Prostate gland (tissue), 2 donors: ENCODE measurements around the gene PIK3CG. TPM values are rescaled to one million over a fixed set of nuclear protein-coding genes. Genes with fewer than 3 reads are reported as not detected.

ENCODE experiments used
- DNase-seq: peaks from one replicate; pipeline ENCODE4 v3.0.0-alpha.2; 2019; ENCODE audit warnings: low spot score
- H3K27ac ChIP-seq, 2 donors: fragments of 200-600 bp; sonication (generic); 2 replicates each; pipeline ENCODE4 v1.5.1; 2017 to 2019
- H3K27me3 ChIP-seq: fragments of 200-600 bp; sonication (generic); replicated peaks from 2 replicates; pipeline ENCODE4 v1.5.1; 2019; ENCODE audit not compliant: insufficient read depth
- H3K36me3 ChIP-seq, 2 donors: fragments of 200-600 bp; sonication (generic); 1 replicate in 1 of 2; 2 replicates in 1 of 2; pipeline versions ENCODE4 v1.5.1 to v1.8.1; 2017 to 2019
- H3K4me1 ChIP-seq: fragments of 200-600 bp; sonication (generic); replicated peaks from 2 replicates; pipeline ENCODE4 v1.5.1; 2019
- H3K4me3 ChIP-seq, 2 donors: fragments of 200-600 bp; sonication (generic); 2 replicates each; pipeline ENCODE4 v1.5.1; 2017 to 2019
- H3K9me3 ChIP-seq: fragments of 200-600 bp; sonication (generic); 2 replicates; pipeline ENCODE4 v1.5.1; 2017
- CTCF ChIP-seq, 4 experiments: fragments of 200-600 bp in 2 of 4; fragments of 450-650 bp in 2 of 4; sonication (generic) in 2 of 4; IDR thresholded peaks; 1 replicate in 3 of 4; 2 replicates in 1 of 4; pipeline ENCODE4 v1.5.1; 2016 to 2019; ENCODE audit warnings: antibody characterized with exemption in 4 of 4, mild to moderate bottlenecking in 2 of 4, moderate library complexity in 2 of 4
- POLR2A ChIP-seq: fragments of 450-650 bp; IDR thresholded peaks from one replicate; pipeline ENCODE4 v1.6.1; 2016; ENCODE audit warnings: antibody characterized with exemption, mild to moderate bottlenecking
- POLR2AphosphoS5 ChIP-seq: sonication (generic); formaldehyde crosslinking; IDR thresholded peaks from one replicate; pipeline ENCODE4 v1.6.1; 2017; ENCODE audit warnings: antibody characterized with exemption
- WGBS: methylation state at CpG from one replicate; pipeline ENCODE4 v1.1.5; 2018; 5-methylcytosine and 5-hydroxymethylcytosine counted together
- intact Hi-C: fragments of 100-400 bp; cut with DNase I; formaldehyde crosslinking; loops from one replicate; pipeline ENCODE4 v1.14.2; 2022
- total RNA-seq, 2 donors: library from RNA; depleted of rRNA; stranded (reverse); fragments of >200 nt; gene quantifications; one replicate each; pipeline ENCODE4 v1.1.0, GENCODE V29; 2016

The PIK3CG gene
- total RNA-seq, 2 donors from 2014 or later = 0.87 to 5.1 TPM

DNA sequence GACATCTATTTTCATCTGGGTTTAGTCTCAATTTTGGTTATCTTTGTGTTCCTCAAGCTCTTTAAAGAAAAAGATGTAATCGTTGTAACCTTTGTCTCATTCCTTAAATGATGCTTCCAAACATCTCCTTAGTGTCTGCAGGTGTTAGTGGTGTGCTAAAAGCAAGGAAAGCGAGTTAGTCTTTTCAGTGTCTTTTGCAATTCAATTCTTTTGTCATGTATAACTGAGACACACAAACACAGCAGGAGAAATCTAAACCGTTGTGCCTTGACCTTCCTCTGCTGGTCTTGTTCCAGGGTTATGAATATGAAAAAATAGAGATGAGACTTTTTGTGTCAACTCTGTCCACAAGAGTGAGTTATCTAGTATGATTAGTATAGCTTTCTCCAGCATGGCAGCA lies 40.7 kb downstream of the PIK3CG start:
- TF ChIP-seq CTCF (IDR thresholded peaks at IDR 0.05) (no peak), POLR2AphosphoS5 (no peak), POLR2A (no peak)
- WGBS = 42% methylated on average over 3 of the region's 3 CpGs
- H3K4me1 ChIP-seq = no peaks in the 10 kb centered on the region
- intact Hi-C loops = no loop called here
- H3K36me3 ChIP-seq = no peaks in the 10 kb centered on the region
- no peaks in the 10 kb centered on the region for H3K27me3 ChIP-seq
- no peak overlapping the region for H3K4me3 ChIP-seq
- no peak overlapping the region for H3K27ac ChIP-seq
- H3K9me3 ChIP-seq = no peaks in the 10 kb centered on the region
- DNase-seq = no peak

DNA sequence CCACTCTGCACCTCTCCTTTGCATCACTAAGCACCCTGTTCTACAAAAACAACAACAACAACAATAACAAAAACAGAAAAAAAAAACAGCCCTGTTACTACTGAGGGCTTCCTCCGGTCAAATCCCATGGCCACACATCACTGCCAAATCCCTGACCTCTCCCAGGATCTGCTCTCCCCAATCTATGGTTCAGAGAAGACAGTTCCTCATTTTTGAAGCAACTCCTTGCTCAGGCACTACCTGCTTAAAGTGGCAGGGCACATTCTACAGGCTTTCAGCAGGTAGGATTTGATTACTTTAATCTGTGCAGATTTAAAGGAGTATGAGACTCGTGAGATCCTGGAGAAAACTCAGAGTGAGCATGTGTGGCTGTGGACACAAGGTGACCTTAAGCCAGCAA lies 46.9 kb downstream of the PIK3CG start:
- WGBS = 73% methylated on average over 2 of the region's 2 CpGs

DNA sequence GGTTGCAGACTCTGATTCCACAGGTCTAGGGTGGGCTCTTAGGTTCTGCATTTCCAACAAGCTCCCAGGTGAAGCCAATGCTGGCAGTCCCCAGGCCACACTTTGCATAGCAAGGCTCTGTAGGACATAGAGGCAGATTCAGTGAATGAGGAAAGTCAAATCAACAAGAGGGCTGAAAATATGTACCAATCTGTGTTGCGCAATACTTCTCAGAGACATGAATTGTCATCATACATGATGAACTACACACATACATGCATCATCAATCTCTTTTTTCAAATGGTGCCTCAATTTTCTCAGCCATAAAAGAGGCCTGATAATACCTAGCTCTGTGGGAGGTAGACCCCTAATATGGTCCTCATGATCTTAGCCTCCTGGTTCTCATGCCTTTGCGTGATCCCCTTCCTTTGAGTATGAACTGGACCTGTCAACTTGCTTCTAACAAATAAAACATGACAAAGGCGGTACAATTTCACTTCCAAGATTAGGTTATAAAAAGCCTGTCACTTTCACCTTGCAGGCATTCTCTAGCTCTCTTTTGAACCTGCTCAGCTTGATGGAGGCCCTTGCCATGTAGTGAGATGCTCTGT lies 49.0 kb downstream of the PIK3CG start:
- WGBS = 95% methylated on average over 3 of the region's 3 CpGs
- no peak for DNase-seq
- Histone ChIP-seq H3K36me3 (no peaks in the 10 kb centered on the region), H3K9me3 (no peaks in the 10 kb centered on the region), H3K27ac (no peak overlapping the region), H3K4me3 (no peak overlapping the region), H3K27me3 (no peaks in the 10 kb centered on the region), H3K4me1 (no peaks in the 10 kb centered on the region)
- intact Hi-C loops = no loop called here
- TF ChIP-seq CTCF (IDR thresholded peaks at IDR 0.05) = no peak
- no peak for TF ChIP-seq POLR2AphosphoS5
- no peak for TF ChIP-seq POLR2A

More for the DNA sequence above, 46.9 kb downstream of the PIK3CG start:
- no peak overlapping the region for H3K4me3 ChIP-seq
- no peaks in the 10 kb centered on the region for H3K36me3 ChIP-seq
- H3K27ac ChIP-seq = no peak overlapping the region
- TF ChIP-seq POLR2A = no peak
- TF ChIP-seq CTCF (IDR thresholded peaks at IDR 0.05) = no peak
- no peak for TF ChIP-seq POLR2AphosphoS5
- H3K4me1 ChIP-seq = no peaks in the 10 kb centered on the region
- no peaks in the 10 kb centered on the region for H3K9me3 ChIP-seq
- no peak for DNase-seq
- intact Hi-C loops = no loop called here
- H3K27me3 ChIP-seq = no peaks in the 10 kb centered on the region

- TF ChIP-seq POLR2A = no peak
- TF ChIP-seq POLR2AphosphoS5 = no peak
- no peak for TF ChIP-seq CTCF (IDR thresholded peaks at IDR 0.05)
- Histone ChIP-seq H3K36me3 (no peaks in the 10 kb centered on the region), H3K9me3 (no peaks in the 10 kb centered on the region), H3K4me3 (no peak overlapping the region), H3K27ac (no peak overlapping the region), H3K27me3 (no peaks in the 10 kb centered on the region), H3K4me1 (no peaks in the 10 kb centered on the region)
- WGBS = 93% methylated on average over 2 of the region's 2 CpGs
- no peak for DNase-seq
- intact Hi-C loops = no loop called here
Measured at GRCh38 chr7:106915407-106915806, 50.3 kb downstream of the PIK3CG start.

- intact Hi-C loops = no loop called here
- Histone ChIP-seq H3K36me3 (no peaks in the 10 kb centered on the region), H3K27ac (no peak overlapping the region), H3K27me3 (no peaks in the 10 kb centered on the region), H3K9me3 (no peaks in the 10 kb centered on the region), H3K4me1 (no peaks in the 10 kb centered on the region), H3K4me3 (no peak overlapping the region)
- TF ChIP-seq POLR2A (no peak), CTCF (IDR thresholded peaks at IDR 0.05) (no peak), POLR2AphosphoS5 (no peak)
- DNase-seq = no peak
- whole genome bisulfite sequencing = 92% methylated on average over 4 of the region's 4 CpGs
Measured at GRCh38 chr7:106915873-106916272, 50.8 kb downstream of the PIK3CG start.
